ENCODE data around the gene BBS2.

Gene BBS2

DNA sequence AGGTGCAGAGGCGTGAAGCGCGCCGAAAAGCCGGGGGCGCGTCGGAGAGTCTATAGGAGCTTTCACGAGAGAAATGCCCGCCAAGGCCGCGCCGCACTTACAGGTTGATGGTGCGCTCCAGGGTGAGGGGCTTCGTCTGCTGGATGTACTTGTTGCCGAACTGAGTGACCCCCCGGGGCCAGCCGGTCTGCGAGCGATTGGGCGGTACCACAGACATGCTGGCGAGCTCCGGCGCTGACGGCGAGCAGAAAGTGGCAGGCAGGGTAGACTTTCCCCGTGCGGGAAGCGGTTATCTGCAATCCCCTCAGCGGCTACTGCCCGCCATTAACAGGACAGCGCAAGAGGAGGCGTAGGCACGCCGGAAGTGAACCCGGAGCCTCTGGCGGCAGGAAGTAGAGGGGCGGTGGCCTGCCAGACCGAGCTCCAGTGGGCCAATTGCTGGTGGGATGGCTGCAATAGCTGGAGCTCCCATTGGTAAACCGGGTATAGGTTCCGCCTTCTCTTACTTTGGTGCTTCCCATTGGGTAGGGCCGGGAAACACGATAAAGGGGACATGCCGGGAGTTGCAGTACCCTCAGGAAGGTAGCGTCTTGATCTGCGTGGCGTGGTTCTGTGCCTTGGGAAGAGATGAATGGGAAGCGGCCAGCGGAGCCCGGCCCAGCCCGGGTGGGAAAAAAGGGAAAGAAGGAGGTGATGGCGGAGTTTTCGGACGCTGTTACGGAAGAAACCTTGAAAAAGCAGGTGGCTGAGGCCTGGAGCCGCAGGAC lies 68.7 kb downstream of the BBS2 start, which contains the start of the genes NUDT21 and OGFOD1:
Gene NUDT21, minus strand, starts transcription at position 347 of the 767 bp plus-strand sequence. Its CDS starts 130 bp downstream, at position 217.
Gene OGFOD1, plus strand, starts transcription at position 569 of the 767 bp plus-strand sequence. Its CDS starts 59 bp downstream, at position 628.
- TF ChIP-seq FOXP2 (optimal IDR thresholded peaks at IDR 0.05; ENCODE audit: borderline replicate concordance, extremely low read depth, extremely low read length, insufficient read depth) (no peak), SIN3A (IDR thresholded peaks at IDR 0.05; ENCODE audit: borderline replicate concordance, insufficient read depth, low read length) (no peak), TAF1 (IDR thresholded peaks at IDR 0.05; ENCODE audit: borderline replicate concordance, insufficient read depth, low read length) (peak; percentile 77), POLR2AphosphoS5 (IDR thresholded peaks at IDR 0.05; ENCODE audit: low read depth, low read length) (peak; percentile 76)
- TF ChIP-seq, protein P1, sequence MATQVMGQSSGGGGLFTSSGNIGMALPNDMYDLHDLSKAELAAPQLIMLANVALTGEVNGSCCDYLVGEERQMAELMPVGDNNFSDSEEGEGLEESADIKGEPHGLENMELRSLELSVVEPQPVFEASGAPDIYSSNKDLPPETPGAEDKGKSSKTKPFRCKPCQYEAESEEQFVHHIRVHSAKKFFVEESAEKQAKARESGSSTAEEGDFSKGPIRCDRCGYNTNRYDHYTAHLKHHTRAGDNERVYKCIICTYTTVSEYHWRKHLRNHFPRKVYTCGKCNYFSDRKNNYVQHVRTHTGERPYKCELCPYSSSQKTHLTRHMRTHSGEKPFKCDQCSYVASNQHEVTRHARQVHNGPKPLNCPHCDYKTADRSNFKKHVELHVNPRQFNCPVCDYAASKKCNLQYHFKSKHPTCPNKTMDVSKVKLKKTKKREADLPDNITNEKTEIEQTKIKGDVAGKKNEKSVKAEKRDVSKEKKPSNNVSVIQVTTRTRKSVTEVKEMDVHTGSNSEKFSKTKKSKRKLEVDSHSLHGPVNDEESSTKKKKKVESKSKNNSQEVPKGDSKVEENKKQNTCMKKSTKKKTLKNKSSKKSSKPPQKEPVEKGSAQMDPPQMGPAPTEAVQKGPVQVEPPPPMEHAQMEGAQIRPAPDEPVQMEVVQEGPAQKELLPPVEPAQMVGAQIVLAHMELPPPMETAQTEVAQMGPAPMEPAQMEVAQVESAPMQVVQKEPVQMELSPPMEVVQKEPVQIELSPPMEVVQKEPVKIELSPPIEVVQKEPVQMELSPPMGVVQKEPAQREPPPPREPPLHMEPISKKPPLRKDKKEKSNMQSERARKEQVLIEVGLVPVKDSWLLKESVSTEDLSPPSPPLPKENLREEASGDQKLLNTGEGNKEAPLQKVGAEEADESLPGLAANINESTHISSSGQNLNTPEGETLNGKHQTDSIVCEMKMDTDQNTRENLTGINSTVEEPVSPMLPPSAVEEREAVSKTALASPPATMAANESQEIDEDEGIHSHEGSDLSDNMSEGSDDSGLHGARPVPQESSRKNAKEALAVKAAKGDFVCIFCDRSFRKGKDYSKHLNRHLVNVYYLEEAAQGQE (IDR thresholded peaks at IDR 0.05; ENCODE audit: insufficient read depth in 1 of 2, low read depth in 2 of 2, low read length in 2 of 2), result no peak

DNA sequence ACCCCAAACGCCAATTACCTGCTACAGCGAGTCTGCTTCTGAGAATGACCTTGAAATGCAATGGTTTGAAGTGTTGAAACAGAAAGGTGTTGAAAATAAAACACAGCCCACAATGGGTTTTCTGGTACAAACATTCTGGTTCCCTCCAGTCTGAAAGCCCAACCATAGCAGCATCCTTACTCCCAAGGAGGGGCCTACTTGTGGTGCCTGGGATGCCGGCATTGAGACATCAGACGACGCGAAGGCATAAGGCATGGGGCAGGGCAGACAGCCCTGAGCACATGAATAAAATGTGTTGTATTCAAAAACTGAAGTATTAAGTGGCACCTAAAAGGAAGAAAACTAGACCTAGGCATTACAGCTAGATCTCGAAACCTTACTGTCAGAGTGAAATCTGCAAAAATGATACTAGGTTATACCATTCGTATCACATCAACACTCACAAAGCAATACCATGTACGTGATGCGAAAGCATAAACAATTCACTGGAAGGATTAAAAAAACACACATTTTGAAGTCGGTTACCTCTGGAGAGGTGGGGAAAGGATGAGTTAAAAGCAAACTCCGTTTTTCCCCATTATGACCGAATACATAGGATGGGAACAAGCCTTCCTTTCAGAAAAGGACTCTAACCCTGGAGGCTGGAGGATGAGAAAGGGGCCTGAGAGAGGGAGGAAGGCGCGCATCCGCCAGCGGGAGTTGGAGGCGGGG lies 69.4 kb downstream of the BBS2 start:
- TF ChIP-seq FOXP2 (optimal IDR thresholded peaks at IDR 0.05; ENCODE audit: borderline replicate concordance, extremely low read depth, extremely low read length, insufficient read depth) (no peak), TAF1 (IDR thresholded peaks at IDR 0.05; ENCODE audit: borderline replicate concordance, insufficient read depth, low read length) (no peak), POLR2AphosphoS5 (IDR thresholded peaks at IDR 0.05; ENCODE audit: low read depth, low read length) (no peak)
- TF ChIP-seq, protein P1 (IDR thresholded peaks at IDR 0.05; ENCODE audit: insufficient read depth in 1 of 2, low read depth in 2 of 2, low read length in 2 of 2), result no peak

GRCh38 chr16:56448005-56448404 lies 71.8 kb downstream of the BBS2 start:
- TF ChIP-seq, protein P1 (IDR thresholded peaks at IDR 0.05; ENCODE audit: insufficient read depth in 1 of 2, low read depth in 2 of 2, low read length in 2 of 2), result no peak
- no peak for TF ChIP-seq SIN3A (IDR thresholded peaks at IDR 0.05; ENCODE audit: borderline replicate concordance, insufficient read depth, low read length)
- TF ChIP-seq FOXP2 (optimal IDR thresholded peaks at IDR 0.05; ENCODE audit: borderline replicate concordance, extremely low read depth, extremely low read length, insufficient read depth), result no peak
- no peak for TF ChIP-seq TAF1 (IDR thresholded peaks at IDR 0.05; ENCODE audit: borderline replicate concordance, insufficient read depth, low read length)
- TF ChIP-seq POLR2AphosphoS5 (IDR thresholded peaks at IDR 0.05; ENCODE audit: low read depth, low read length), result no peak

DNA sequence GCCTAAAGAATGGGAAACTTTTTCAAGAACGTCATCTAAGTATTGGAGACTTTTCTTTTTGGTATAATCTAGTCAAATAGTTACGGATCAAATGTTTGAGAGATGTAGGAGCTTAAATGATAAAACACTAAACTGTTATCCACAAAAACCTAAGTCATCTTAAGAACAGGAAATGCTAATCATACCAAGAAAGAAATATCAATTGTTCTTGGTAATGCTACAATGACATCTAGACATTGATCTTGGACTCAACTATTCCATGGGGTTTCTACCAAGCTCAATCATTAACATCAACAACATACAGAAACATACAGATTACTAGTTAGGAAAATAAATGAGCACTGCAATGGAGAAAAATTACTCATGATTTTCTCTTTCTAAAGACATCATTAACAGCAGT lies 72.5 kb downstream of the BBS2 start:
- TF ChIP-seq, protein P1 (IDR thresholded peaks at IDR 0.05; ENCODE audit: insufficient read depth in 1 of 2, low read depth in 2 of 2, low read length in 2 of 2), result no peak
- TF ChIP-seq POLR2AphosphoS5 (IDR thresholded peaks at IDR 0.05; ENCODE audit: low read depth, low read length) (no peak), SIN3A (IDR thresholded peaks at IDR 0.05; ENCODE audit: borderline replicate concordance, insufficient read depth, low read length) (no peak), FOXP2 (optimal IDR thresholded peaks at IDR 0.05; ENCODE audit: borderline replicate concordance, extremely low read depth, extremely low read length, insufficient read depth) (no peak), TAF1 (IDR thresholded peaks at IDR 0.05; ENCODE audit: borderline replicate concordance, insufficient read depth, low read length) (no peak)
